Activated T-cell treated with anti-CD3 and anti-CD28 coated beads for 48 hours (primary cell): ENCODE results near the gene SRSF3.

Source experiments
- DNase-seq: peaks from one replicate; pipeline ENCODE4 v3.0.0-alpha.2; 2020; ENCODE audit warnings: low read depth

The SRSF3 gene

GRCh38 chr6:36623547-36624459 is 29.6 kb downstream of the SRSF3 start:
- peak; percentile 66 for DNase-seq

GRCh38 chr6:36624461-36625157 is 30.4 kb downstream of the SRSF3 start:
- no peak for DNase-seq

GRCh38 chr6:36625158-36625919 is 31.2 kb downstream of the SRSF3 start:
- DNase-seq, result no peak

- no peak for DNase-seq
Measured at GRCh38 chr6:36626636-36627035, 32.5 kb downstream of the SRSF3 start.

GRCh38 chr6:36627141-36627540 is 33.0 kb downstream of the SRSF3 start:
- DNase-seq, result no peak

- DNase-seq, result no peak
Measured at GRCh38 chr6:36627801-36628246, 33.7 kb downstream of the SRSF3 start.

GRCh38 chr6:36629784-36630183 is 35.6 kb downstream of the SRSF3 start:
- DNase-seq, result no peak

- DNase-seq, result no peak
Measured at GRCh38 chr6:36631326-36632011, 37.3 kb downstream of the SRSF3 start.

- no peak for DNase-seq
Measured at GRCh38 chr6:36633370-36633769, 39.2 kb downstream of the SRSF3 start.

- no peak for DNase-seq
Measured at GRCh38 chr6:36633915-36634314, 39.8 kb downstream of the SRSF3 start.

GRCh38 chr6:36634317-36635108 is 40.4 kb downstream of the SRSF3 start:
- no peak for DNase-seq

- DNase-seq, result no peak
Measured at GRCh38 chr6:36636283-36636682, 42.1 kb downstream of the SRSF3 start.

GRCh38 chr6:36636687-36637418 is 42.7 kb downstream of the SRSF3 start:
- no peak for DNase-seq

- DNase-seq, result no peak
Measured at GRCh38 chr6:36638579-36638978, 44.4 kb downstream of the SRSF3 start.

- DNase-seq, result no peak
Measured at GRCh38 chr6:36639171-36639808, 45.1 kb downstream of the SRSF3 start.

GRCh38 chr6:36641543-36641942 is 47.4 kb downstream of the SRSF3 start:
- DNase-seq, result no peak

GRCh38 chr6:36642913-36643817 is 49.0 kb downstream of the SRSF3 start:
- DNase-seq, result no peak

GRCh38 chr6:36643977-36644376 is 49.8 kb downstream of the SRSF3 start:
- DNase-seq, result no peak

GRCh38 chr6:36649086-36649485 is 54.9 kb downstream of the SRSF3 start:
- no peak for DNase-seq
